ENCODE results near the gene WDR45. TPM values are rescaled to one million over a fixed set of nuclear protein-coding genes. Genes with fewer than 3 reads are reported as not detected.
"Not testable (repeated sequence)": the region's sequence is repeated elsewhere in the genome, so short reads cannot be mapped to it uniquely, and the experiment has no call there.

WDR45 gene
- 26.6 TPM for total RNA-seq

GRCh38 chrX:49079489-49080428, at the start of gene WDR45:
Gene WDR45, minus strand, starts transcription at chrX:49079887. Its CDS starts 1,792 bp downstream, at chrX:49078095.
- Histone ChIP-seq H3K27ac (ENCODE audit: low read depth, low read length) (peak within 1 kb of the TSS; percentile 97), H3K27me3 (ENCODE audit: control insufficient read depth in 3 of 3, insufficient read depth in 3 of 3, low read length in 3 of 3) (no peaks in the 10 kb centered on the region), H3K9me3 (ENCODE audit: control insufficient read depth in 3 of 3, low read length in 3 of 3) (no peaks in the 10 kb centered on the region), H3K4me1 (ENCODE audit: control insufficient read depth in 3 of 3, insufficient read depth in 3 of 3, low read length in 3 of 3) (peaks cover 8 to 17% (median 10%) of the 10 kb centered on the region in 3 donors), H3K4me3 (ENCODE audit: low read length in 3 of 3) (peak within 1 kb of the TSS; percentile 81), H3K36me3 (ENCODE audit: control insufficient read depth in 3 of 3, insufficient read depth in 3 of 3, low read length in 3 of 3) (peaks cover 14 to 24% (median 22%) of the 10 kb centered on the region in 3 donors), H3K9ac (ENCODE audit: low read depth in 1 of 3, low read length in 3 of 3) (peak within 1 kb of the TSS; percentile 92 to 93 (median 92))

GRCh38 chrX:49129427-49129826, 49.7 kb upstream of the WDR45 start:
- H3K9me3 ChIP-seq (ENCODE audit: control insufficient read depth in 3 of 3, low read length in 3 of 3) = no peaks in the 10 kb centered on the region
- no peaks in the 10 kb centered on the region for H3K36me3 ChIP-seq (ENCODE audit: control insufficient read depth in 3 of 3, insufficient read depth in 3 of 3, low read length in 3 of 3)
- H3K27me3 ChIP-seq (ENCODE audit: control insufficient read depth in 3 of 3, insufficient read depth in 3 of 3, low read length in 3 of 3) = no peaks in the 10 kb centered on the region
- no peak overlapping the region for H3K9ac ChIP-seq (ENCODE audit: low read depth in 1 of 3, low read length in 3 of 3)
- no peak overlapping the region for H3K27ac ChIP-seq (ENCODE audit: low read depth, low read length)
- no peaks in the 10 kb centered on the region for H3K4me1 ChIP-seq (ENCODE audit: control insufficient read depth in 3 of 3, insufficient read depth in 3 of 3, low read length in 3 of 3)
- H3K4me3 ChIP-seq (ENCODE audit: low read length in 3 of 3) = no peak overlapping the region

GRCh38 chrX:49127742-49128258, 48.1 kb upstream of the WDR45 start:
- not testable (repeated sequence) for H3K36me3 ChIP-seq (ENCODE audit: control insufficient read depth in 3 of 3, insufficient read depth in 3 of 3, low read length in 3 of 3); H3K9me3 ChIP-seq (ENCODE audit: control insufficient read depth in 3 of 3, low read length in 3 of 3); H3K27ac ChIP-seq (ENCODE audit: low read depth, low read length); H3K9ac ChIP-seq (ENCODE audit: low read depth in 1 of 3, low read length in 3 of 3); H3K27me3 ChIP-seq (ENCODE audit: control insufficient read depth in 3 of 3, insufficient read depth in 3 of 3, low read length in 3 of 3); H3K4me3 ChIP-seq (ENCODE audit: low read length in 3 of 3); H3K4me1 ChIP-seq (ENCODE audit: control insufficient read depth in 3 of 3, insufficient read depth in 3 of 3, low read length in 3 of 3)

- H3K9ac ChIP-seq (ENCODE audit: low read depth in 1 of 3, low read length in 3 of 3) = peak overlapping the region; percentile 86 to 94 (median 92)
- no peaks in the 10 kb centered on the region for H3K27me3 ChIP-seq (ENCODE audit: control insufficient read depth in 3 of 3, insufficient read depth in 3 of 3, low read length in 3 of 3)
- H3K4me3 ChIP-seq (ENCODE audit: low read length in 3 of 3) = peak overlapping the region; percentile 77 to 85 (median 81)
- no peak overlapping the region for H3K27ac ChIP-seq (ENCODE audit: low read depth, low read length)
- H3K4me1 ChIP-seq (ENCODE audit: control insufficient read depth in 3 of 3, insufficient read depth in 3 of 3, low read length in 3 of 3) = peaks cover 5 to 13% (median 10%) of the 10 kb centered on the region in 3 donors
- H3K9me3 ChIP-seq (ENCODE audit: control insufficient read depth in 3 of 3, low read length in 3 of 3) = no peaks in the 10 kb centered on the region
- H3K36me3 ChIP-seq (ENCODE audit: control insufficient read depth in 3 of 3, insufficient read depth in 3 of 3, low read length in 3 of 3) = peaks cover 10 to 20% (median 12%) of the 10 kb centered on the region in 3 donors
Observed at GRCh38 chrX:49122499-49122898, 42.8 kb upstream of the WDR45 start.

GRCh38 chrX:49120091-49120490, 40.4 kb upstream of the WDR45 start:
- H3K27ac ChIP-seq (ENCODE audit: low read depth, low read length) = no peak overlapping the region
- H3K36me3 ChIP-seq (ENCODE audit: control insufficient read depth in 3 of 3, insufficient read depth in 3 of 3, low read length in 3 of 3) = peaks cover 23 to 37% (median 33%) of the 10 kb centered on the region in 3 donors
- no peaks in the 10 kb centered on the region for H3K9me3 ChIP-seq (ENCODE audit: control insufficient read depth in 3 of 3, low read length in 3 of 3)
- H3K4me3 ChIP-seq (ENCODE audit: low read length in 3 of 3) = no peak overlapping the region
- peaks cover 5 to 13% (median 10%) of the 10 kb centered on the region in 3 donors for H3K4me1 ChIP-seq (ENCODE audit: control insufficient read depth in 3 of 3, insufficient read depth in 3 of 3, low read length in 3 of 3)
- H3K27me3 ChIP-seq (ENCODE audit: control insufficient read depth in 3 of 3, insufficient read depth in 3 of 3, low read length in 3 of 3) = no peaks in the 10 kb centered on the region
- no peak overlapping the region for H3K9ac ChIP-seq (ENCODE audit: low read depth in 1 of 3, low read length in 3 of 3)

GRCh38 chrX:49117581-49117980, 37.9 kb upstream of the WDR45 start:
- Histone ChIP-seq H3K36me3 (ENCODE audit: control insufficient read depth in 3 of 3, insufficient read depth in 3 of 3, low read length in 3 of 3) (peaks cover 31 to 51% (median 44%) of the 10 kb centered on the region in 3 donors), H3K4me1 (ENCODE audit: control insufficient read depth in 3 of 3, insufficient read depth in 3 of 3, low read length in 3 of 3) (peaks cover 3 to 7% (median 6%) of the 10 kb centered on the region in 3 donors), H3K9ac (ENCODE audit: low read depth in 1 of 3, low read length in 3 of 3) (no peak overlapping the region), H3K27me3 (ENCODE audit: control insufficient read depth in 3 of 3, insufficient read depth in 3 of 3, low read length in 3 of 3) (no peaks in the 10 kb centered on the region), H3K27ac (ENCODE audit: low read depth, low read length) (no peak overlapping the region), H3K4me3 (ENCODE audit: low read length in 3 of 3) (no peak overlapping the region), H3K9me3 (ENCODE audit: control insufficient read depth in 3 of 3, low read length in 3 of 3) (no peaks in the 10 kb centered on the region)

- Histone ChIP-seq H3K27me3 (ENCODE audit: control insufficient read depth in 3 of 3, insufficient read depth in 3 of 3, low read length in 3 of 3) (no peaks in the 10 kb centered on the region), H3K36me3 (ENCODE audit: control insufficient read depth in 3 of 3, insufficient read depth in 3 of 3, low read length in 3 of 3) (peaks cover 29 to 52% (median 52%) of the 10 kb centered on the region in 3 donors), H3K4me1 (ENCODE audit: control insufficient read depth in 3 of 3, insufficient read depth in 3 of 3, low read length in 3 of 3) (no peaks in the 10 kb centered on the region), H3K9ac (ENCODE audit: low read depth in 1 of 3, low read length in 3 of 3) (no peak overlapping the region), H3K27ac (ENCODE audit: low read depth, low read length) (no peak overlapping the region), H3K9me3 (ENCODE audit: control insufficient read depth in 3 of 3, low read length in 3 of 3) (no peaks in the 10 kb centered on the region), H3K4me3 (ENCODE audit: low read length in 3 of 3) (no peak overlapping the region)
Observed at GRCh38 chrX:49116716-49117115, 37.0 kb upstream of the WDR45 start.

- Histone ChIP-seq H3K27me3 (ENCODE audit: control insufficient read depth in 3 of 3, insufficient read depth in 3 of 3, low read length in 3 of 3) (no peaks in the 10 kb centered on the region), H3K27ac (ENCODE audit: low read depth, low read length) (no peak overlapping the region), H3K4me3 (ENCODE audit: low read length in 3 of 3) (no peak overlapping the region), H3K9ac (ENCODE audit: low read depth in 1 of 3, low read length in 3 of 3) (no peak overlapping the region), H3K4me1 (ENCODE audit: control insufficient read depth in 3 of 3, insufficient read depth in 3 of 3, low read length in 3 of 3) (no peaks in the 10 kb centered on the region), H3K9me3 (ENCODE audit: control insufficient read depth in 3 of 3, low read length in 3 of 3) (no peaks in the 10 kb centered on the region), H3K36me3 (ENCODE audit: control insufficient read depth in 3 of 3, insufficient read depth in 3 of 3, low read length in 3 of 3) (peaks cover 27 to 53% (median 47%) of the 10 kb centered on the region in 3 donors)
Observed at GRCh38 chrX:49116076-49116475, 36.4 kb upstream of the WDR45 start.

- Histone ChIP-seq H3K9me3 (ENCODE audit: control insufficient read depth in 3 of 3, low read length in 3 of 3) (no peaks in the 10 kb centered on the region), H3K36me3 (ENCODE audit: control insufficient read depth in 3 of 3, insufficient read depth in 3 of 3, low read length in 3 of 3) (peaks cover 24 to 40% (median 39%) of the 10 kb centered on the region in 3 donors), H3K9ac (ENCODE audit: low read depth in 1 of 3, low read length in 3 of 3) (no peak overlapping the region), H3K4me1 (ENCODE audit: control insufficient read depth in 3 of 3, insufficient read depth in 3 of 3, low read length in 3 of 3) (no peaks in the 10 kb centered on the region), H3K27ac (ENCODE audit: low read depth, low read length) (no peak overlapping the region), H3K27me3 (ENCODE audit: control insufficient read depth in 3 of 3, insufficient read depth in 3 of 3, low read length in 3 of 3) (no peaks in the 10 kb centered on the region), H3K4me3 (ENCODE audit: low read length in 3 of 3) (no peak overlapping the region)
Observed at GRCh38 chrX:49111791-49112190, 32.1 kb upstream of the WDR45 start.

- Histone ChIP-seq H3K9ac (ENCODE audit: low read depth in 1 of 3, low read length in 3 of 3) (no peak overlapping the region), H3K4me3 (ENCODE audit: low read length in 3 of 3) (no peak overlapping the region), H3K27me3 (ENCODE audit: control insufficient read depth in 3 of 3, insufficient read depth in 3 of 3, low read length in 3 of 3) (no peaks in the 10 kb centered on the region), H3K36me3 (ENCODE audit: control insufficient read depth in 3 of 3, insufficient read depth in 3 of 3, low read length in 3 of 3) (peaks cover 15 to 27% (median 26%) of the 10 kb centered on the region in 3 donors), H3K9me3 (ENCODE audit: control insufficient read depth in 3 of 3, low read length in 3 of 3) (no peaks in the 10 kb centered on the region), H3K4me1 (ENCODE audit: control insufficient read depth in 3 of 3, insufficient read depth in 3 of 3, low read length in 3 of 3) (no peaks in the 10 kb centered on the region), H3K27ac (ENCODE audit: low read depth, low read length) (no peak overlapping the region)
Observed at GRCh38 chrX:49110417-49110816, 30.7 kb upstream of the WDR45 start.
